Activated gamma-delta T cell (primary cell): ENCODE results near the gene NUDT7.

Experiments
- DNase-seq: peaks from one replicate; lab custom pipeline; 2025; lab: John Stamatoyannopoulos, UW

The NUDT7 gene

GRCh38 chr16:77724174-77724573 lies 1.9 kb downstream of the NUDT7 start:
- DNase-seq, result no peak

DNA sequence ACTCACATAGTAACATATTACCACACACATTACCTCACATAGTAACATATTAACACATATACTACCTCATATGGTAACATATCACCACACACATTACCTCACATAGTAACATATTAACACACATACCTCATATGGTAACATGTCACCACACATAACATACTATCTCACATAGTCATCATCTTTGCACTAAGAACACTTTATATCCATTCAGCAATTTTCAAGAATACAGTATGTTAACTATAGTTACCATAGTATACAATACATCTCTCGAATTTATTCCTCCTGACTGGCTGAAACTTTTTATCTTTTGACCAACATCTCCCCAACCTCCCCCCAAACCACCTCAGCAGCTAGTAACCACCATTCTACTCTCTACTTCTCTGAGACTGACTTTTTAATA lies 7.6 kb downstream of the NUDT7 start:
- no peak for DNase-seq

GRCh38 chr16:77732241-77732946 lies 10.1 kb downstream of the NUDT7 start:
- no peak for DNase-seq

DNA sequence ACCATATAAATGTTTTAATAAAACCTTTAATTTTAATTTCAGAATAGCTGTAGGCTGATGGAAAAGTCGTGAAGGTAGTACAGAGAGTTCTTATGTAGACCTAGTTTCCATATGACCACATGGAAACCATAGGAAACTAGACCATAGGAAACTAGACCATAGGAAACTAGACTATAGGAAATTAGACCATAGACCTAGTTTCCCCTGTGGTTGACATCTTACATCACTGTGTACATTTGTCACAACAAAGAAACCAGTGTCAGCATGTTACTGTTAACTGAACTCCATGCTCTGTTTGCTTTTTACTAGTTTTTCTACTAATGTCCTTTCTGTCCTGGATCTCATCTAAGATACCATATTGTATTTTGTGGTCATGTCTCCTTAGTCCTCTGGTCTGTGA lies 14.6 kb downstream of the NUDT7 start:
- no peak for DNase-seq

- DNase-seq, result no peak
Observed at GRCh38 chr16:77738706-77739558, 16.6 kb downstream of the NUDT7 start.

- DNase-seq, result no peak
Observed at GRCh38 chr16:77739559-77739892, 17.2 kb downstream of the NUDT7 start.

- no peak for DNase-seq
Observed at GRCh38 chr16:77744141-77744540, 21.8 kb downstream of the NUDT7 start.

DNA sequence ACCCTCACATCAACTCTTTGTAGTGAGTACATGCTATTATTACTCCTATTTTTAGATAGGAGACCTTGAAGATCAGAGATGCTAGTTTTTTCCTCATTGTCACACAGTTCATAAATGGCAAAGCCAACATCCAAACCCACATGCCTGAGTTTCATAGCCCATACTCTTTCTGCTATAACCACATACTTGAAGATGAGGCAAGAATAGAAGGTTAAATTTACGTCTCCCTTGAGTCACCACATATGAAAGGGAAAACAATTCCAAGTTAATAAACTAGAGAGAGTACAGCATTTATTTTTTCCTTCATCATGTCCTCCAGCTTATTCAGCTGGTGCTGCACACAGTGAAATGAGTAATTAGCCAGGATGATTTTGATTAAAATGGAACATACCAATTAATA lies 23.7 kb downstream of the NUDT7 start:
- DNase-seq, result no peak

DNA sequence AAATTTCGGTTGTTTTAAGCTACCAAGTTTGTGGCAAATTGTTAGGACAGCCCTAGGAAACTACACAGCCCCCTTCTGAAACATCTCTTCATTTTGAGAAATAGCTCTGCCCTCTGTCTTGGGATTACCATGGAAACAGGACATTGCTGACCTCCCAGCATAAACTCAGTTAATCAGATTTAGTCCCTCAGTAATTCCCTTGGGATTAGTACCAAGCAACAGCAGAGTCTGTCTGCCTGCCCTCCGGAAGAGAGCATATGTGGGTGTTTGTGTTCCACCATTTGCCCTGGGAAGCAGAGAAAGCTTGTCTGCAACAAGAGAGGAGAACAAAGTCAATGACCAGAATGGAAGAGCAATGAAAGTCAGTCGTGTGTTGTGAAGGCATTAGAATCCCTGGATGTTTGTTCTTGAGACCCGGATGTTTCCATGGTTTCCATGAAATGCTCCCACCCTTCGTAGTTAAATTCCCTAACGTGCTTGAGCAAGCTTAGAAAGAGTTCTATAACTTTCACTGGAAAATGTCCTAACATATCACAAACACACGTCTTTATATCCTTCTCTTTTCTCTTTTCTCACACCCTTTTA lies 26.2 kb downstream of the NUDT7 start:
- DNase-seq, result no peak

DNA sequence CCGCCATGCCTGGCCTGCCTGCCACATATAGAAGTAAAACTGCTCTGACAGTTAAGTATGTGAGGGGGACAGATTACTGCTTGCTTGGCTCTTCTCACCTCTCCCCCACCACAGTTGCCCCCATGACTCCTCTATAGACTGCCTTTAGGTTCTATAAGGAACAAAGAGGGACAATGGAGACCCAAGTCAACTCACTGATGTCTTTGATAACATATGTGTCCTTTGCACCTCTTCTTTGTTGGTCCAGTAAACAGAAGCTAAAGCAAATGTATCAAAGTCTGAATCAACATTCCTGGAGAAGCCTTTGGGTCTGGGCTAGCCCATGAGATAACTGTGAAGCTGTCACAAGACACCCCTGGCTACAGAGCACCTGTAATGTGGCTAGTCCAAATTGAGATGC lies 27.1 kb downstream of the NUDT7 start:
- DNase-seq, result no peak

DNA sequence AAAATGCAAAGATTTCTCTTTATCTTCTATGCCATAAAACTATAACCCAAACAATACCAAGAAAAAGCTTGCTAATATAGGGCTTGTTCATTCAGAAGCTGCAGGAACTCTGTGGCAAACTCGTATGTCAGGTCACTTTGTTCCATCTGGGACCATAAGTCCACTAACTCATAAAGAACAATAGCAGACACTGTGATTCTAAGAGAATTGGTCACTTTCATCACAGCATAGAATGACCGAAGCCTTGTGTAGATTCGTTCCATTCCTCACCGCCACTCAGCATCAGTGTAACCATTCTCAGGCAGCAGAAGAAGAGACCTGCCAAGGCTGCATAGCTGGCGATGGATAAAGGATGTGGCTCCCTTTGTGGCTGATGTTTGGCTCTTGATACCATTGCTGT lies 35.7 kb downstream of the NUDT7 start:
- no peak for DNase-seq

- no peak for DNase-seq
Observed at GRCh38 chr16:77758508-77758907, 36.2 kb downstream of the NUDT7 start.

GRCh38 chr16:77759201-77759600 lies 36.9 kb downstream of the NUDT7 start:
- no peak for DNase-seq

GRCh38 chr16:77759821-77760220 lies 37.5 kb downstream of the NUDT7 start:
- no peak for DNase-seq

DNA sequence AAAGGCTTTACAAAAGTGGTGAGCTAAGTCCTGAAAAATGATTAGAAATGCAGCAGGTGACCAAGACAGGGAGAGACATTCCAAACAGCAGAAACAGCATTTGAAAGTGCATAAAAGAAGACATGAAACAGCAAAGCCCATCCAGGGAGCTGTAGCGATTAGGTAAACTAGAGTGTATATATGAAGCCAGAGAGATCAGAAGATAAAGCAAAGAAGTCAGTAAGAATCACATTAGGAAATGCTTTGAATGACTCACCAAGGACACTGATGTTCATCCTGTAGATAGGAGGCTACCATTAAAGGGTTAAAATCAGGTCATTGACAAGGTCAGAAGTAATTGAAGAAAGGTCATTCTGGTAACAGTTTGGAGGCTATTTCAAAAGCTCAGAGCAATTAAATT lies 38.5 kb downstream of the NUDT7 start:
- DNase-seq, result no peak

DNA sequence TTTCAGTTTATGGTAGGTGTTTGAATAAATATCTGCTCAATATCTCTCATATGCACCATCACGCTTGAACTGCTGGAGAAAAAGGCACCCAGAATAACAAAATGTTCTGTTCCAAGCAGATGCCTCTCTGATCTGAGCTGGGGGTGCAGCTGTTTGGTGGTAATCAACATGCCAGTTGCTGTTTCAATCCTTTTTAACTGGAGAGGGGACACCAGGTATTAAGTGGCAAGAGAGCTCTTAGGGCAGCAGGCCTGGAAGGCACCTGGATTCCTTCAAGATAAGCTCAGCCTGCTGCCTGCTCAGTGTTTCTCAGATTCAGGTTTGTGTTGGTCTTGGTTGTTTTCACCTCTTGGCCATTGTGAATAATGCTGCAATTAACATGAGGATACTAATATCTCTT lies 38.9 kb downstream of the NUDT7 start:
- DNase-seq, result no peak

- DNase-seq, result no peak
Observed at GRCh38 chr16:77762262-77762661, 39.9 kb downstream of the NUDT7 start.

GRCh38 chr16:77763994-77764393 lies 41.7 kb downstream of the NUDT7 start:
- DNase-seq, result no peak

GRCh38 chr16:77767211-77767610 lies 44.9 kb downstream of the NUDT7 start:
- no peak for DNase-seq

DNA sequence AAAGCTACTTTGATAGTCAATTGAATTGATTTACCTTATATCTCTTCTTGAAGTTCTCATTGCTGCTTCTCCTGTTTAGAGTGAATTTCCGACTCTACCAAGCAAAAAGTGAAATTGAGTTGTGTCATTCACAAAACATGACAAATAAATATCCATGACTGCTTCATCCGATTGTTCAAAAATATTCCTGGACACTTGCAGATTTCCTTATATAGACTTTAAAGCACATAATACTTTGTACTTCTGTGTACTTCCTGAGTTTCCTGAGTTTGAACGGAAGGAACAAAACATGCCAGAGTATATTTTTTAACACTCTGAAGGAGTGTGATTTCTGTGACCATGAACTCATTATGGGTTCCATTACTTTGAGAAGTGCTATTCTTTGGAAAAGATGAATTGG lies 45.5 kb downstream of the NUDT7 start:
- no peak for DNase-seq

GRCh38 chr16:77775911-77776909 lies 53.9 kb downstream of the NUDT7 start:
- no peak for DNase-seq

GRCh38 chr16:77777745-77778144 lies 55.4 kb downstream of the NUDT7 start:
- no peak for DNase-seq
